Measurements from ENCODE around the gene AOC2. TPM values are rescaled to one million over a fixed set of nuclear protein-coding genes. Genes with fewer than 3 reads are reported as not detected.
"Not testable (repeated sequence)": the region's sequence is repeated elsewhere in the genome, so short reads cannot be mapped to it uniquely, and the experiment has no call there.

AOC2 gene
- total RNA-seq, 1 donor from 2014 or later: 5.0 TPM

DNA sequence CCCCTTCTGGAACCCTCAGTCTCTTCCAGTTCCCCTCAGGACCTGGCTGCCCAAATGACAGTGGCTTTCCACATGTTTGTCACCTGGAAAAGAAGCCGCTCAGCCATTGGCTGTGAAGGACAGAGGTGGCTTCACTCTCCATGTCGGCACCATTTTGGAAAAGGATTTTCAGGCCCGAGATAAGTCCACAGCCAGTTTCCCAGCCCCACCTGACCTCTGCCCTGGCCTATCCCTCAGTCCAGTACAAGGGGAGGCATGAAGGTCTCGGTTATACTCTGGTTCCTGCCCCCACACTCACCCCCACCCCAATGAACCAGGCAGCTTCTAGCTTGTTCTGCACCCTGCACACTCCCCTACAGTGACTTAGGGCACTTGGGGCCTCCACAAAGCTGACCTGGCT lies 21.8 kb downstream of the AOC2 start:
- Mint-ChIP-seq H3K4me1 (ENCODE audit: low read depth, unreplicated experiment) (peaks cover 6% of the 10 kb centered on the region), H3K27ac (ENCODE audit: unreplicated experiment) (no peak overlapping the region), H3K9me3 (ENCODE audit: unreplicated experiment) (peaks cover 9% of the 10 kb centered on the region), H3K4me3 (ENCODE audit: unreplicated experiment) (no peak overlapping the region), H3K27me3 (ENCODE audit: low read depth, unreplicated experiment) (peaks cover 11% of the 10 kb centered on the region), H3K36me3 (ENCODE audit: low read depth, unreplicated experiment) (peaks cover 1% of the 10 kb centered on the region)
- no peaks in the 10 kb centered on the region for H3K27me3 ChIP-seq (ENCODE audit: insufficient read depth, low read length)
- no peak overlapping the region for H2AFZ ChIP-seq (ENCODE audit: low read depth, low read length)
- H3K36me3 ChIP-seq (ENCODE audit: insufficient read depth, low read length): no peaks in the 10 kb centered on the region
- H3K4me1 ChIP-seq (ENCODE audit: insufficient read depth, low read length): peaks cover 4% of the 10 kb centered on the region
- FAIRE-seq: no peak
- H3K4me3 ChIP-seq (ENCODE audit: insufficient read depth, low read depth, low read length): no peak overlapping the region
- no peak overlapping the region for H3K27ac ChIP-seq (ENCODE audit: low read depth, low read length)
- H3K9ac ChIP-seq (ENCODE audit: low read length): no peak overlapping the region
- no peak overlapping the region for H3K4me2 ChIP-seq (ENCODE audit: low read length)
- peaks cover 5% of the 10 kb centered on the region for H3K9me3 ChIP-seq (ENCODE audit: insufficient read depth, low read depth, low read length)
- DNase-seq (ENCODE audit: low read depth): no peak
- no peak for TF ChIP-seq EZH2 (IDR thresholded peaks at IDR 0.05; ENCODE audit: insufficient read depth, low read length)
- TF ChIP-seq, protein P1, sequence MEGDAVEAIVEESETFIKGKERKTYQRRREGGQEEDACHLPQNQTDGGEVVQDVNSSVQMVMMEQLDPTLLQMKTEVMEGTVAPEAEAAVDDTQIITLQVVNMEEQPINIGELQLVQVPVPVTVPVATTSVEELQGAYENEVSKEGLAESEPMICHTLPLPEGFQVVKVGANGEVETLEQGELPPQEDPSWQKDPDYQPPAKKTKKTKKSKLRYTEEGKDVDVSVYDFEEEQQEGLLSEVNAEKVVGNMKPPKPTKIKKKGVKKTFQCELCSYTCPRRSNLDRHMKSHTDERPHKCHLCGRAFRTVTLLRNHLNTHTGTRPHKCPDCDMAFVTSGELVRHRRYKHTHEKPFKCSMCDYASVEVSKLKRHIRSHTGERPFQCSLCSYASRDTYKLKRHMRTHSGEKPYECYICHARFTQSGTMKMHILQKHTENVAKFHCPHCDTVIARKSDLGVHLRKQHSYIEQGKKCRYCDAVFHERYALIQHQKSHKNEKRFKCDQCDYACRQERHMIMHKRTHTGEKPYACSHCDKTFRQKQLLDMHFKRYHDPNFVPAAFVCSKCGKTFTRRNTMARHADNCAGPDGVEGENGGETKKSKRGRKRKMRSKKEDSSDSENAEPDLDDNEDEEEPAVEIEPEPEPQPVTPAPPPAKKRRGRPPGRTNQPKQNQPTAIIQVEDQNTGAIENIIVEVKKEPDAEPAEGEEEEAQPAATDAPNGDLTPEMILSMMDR (IDR thresholded peaks at IDR 0.05; ENCODE audit: insufficient read depth, low read depth, low read length): no peak
- no peaks in the 10 kb centered on the region for H4K20me1 ChIP-seq (ENCODE audit: insufficient read depth, low read length)
- H3K79me2 ChIP-seq (ENCODE audit: insufficient read depth, low read length): no peaks in the 10 kb centered on the region

DNA sequence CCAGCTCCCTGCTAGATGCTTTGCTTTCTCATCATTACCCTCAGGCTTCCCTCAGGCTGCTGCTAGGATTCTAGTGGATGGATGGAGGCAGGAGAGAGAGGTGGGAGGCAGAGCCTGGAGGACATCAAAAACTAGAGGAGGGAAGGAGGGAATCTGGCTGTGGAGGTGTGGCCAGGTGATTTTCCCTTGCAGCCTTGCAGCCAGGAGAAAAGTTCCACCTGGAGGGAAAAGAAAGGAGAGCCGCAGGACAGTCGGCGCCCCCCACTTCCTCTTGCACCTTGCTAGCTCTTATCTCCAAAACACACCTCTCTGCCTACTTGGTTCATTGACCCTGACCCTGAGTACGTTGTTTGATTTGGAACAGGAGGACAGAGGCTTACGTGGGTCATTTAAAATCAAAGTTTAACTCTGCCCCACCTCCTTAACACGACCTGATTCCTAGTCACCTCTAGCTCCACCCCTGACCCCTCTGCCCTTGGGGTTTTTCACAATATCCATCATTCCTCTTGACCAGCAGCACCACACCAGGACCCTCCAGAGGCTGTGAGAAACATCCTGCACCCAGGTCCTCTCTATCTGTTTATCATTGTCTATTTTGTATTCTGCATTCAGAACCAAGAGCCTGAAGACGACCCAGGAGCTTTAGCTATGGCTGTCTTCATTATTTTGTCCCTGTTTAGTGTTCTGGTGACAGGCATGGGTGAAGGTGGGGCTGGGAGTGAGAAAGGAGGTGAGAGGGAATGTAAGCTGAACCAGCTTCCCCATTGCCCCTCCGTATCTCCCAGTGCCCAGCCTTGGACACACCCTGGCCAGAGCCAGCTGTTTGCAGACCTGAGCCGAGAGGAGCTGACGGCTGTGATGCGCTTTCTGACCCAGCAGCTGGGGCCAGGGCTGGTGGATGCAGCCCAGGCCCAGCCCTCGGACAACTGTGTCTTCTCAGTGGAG lies 22.5 kb downstream of the AOC2 start:
- no peak for FAIRE-seq
- no peaks in the 10 kb centered on the region for H3K36me3 ChIP-seq (ENCODE audit: insufficient read depth, low read length)
- H3K27ac Mint-ChIP-seq (ENCODE audit: unreplicated experiment): no peak overlapping the region

DNA sequence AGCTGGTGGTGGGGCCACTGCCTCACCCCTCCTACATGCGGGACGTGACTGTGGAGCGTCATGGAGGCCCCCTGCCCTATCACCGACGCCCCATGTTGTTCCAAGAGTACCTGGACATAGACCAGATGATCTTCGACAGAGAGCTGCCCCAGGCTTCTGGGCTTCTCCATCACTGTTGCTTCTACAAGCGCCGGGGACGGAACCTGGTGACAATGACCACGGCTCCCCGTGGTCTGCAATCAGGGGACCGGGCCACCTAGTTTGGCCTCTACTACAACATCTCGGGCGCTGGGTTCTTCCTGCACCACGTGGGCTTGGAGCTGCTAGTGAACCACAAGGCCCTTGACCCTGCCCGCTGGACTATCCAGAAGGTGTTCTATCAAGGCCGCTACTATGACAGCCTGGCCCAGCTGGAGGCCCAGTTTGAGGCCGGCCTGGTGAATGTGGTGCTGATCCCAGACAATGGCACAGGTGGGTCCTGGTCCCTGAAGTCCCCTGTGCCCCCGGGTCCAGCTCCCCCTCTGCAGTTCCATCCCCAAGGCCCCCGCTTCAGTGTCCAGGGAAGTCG lies 23.4 kb downstream of the AOC2 start:
- H4K20me1 ChIP-seq (ENCODE audit: insufficient read depth, low read length); H2AFZ ChIP-seq (ENCODE audit: low read depth, low read length); H3K4me1 Mint-ChIP-seq (ENCODE audit: low read depth, unreplicated experiment); H3K27ac Mint-ChIP-seq (ENCODE audit: unreplicated experiment); H3K4me3 Mint-ChIP-seq (ENCODE audit: unreplicated experiment); H3K27me3 Mint-ChIP-seq (ENCODE audit: low read depth, unreplicated experiment); DNase-seq (ENCODE audit: low read depth); H3K79me2 ChIP-seq (ENCODE audit: insufficient read depth, low read length); H3K9me3 ChIP-seq (ENCODE audit: insufficient read depth, low read depth, low read length); H3K4me2 ChIP-seq (ENCODE audit: low read length); H3K36me3 ChIP-seq (ENCODE audit: insufficient read depth, low read length); H3K4me3 ChIP-seq (ENCODE audit: insufficient read depth, low read depth, low read length); H3K36me3 Mint-ChIP-seq (ENCODE audit: low read depth, unreplicated experiment); H3K4me1 ChIP-seq (ENCODE audit: insufficient read depth, low read length); FAIRE-seq; H3K27me3 ChIP-seq (ENCODE audit: insufficient read depth, low read length); H3K27ac ChIP-seq (ENCODE audit: low read depth, low read length); H3K9ac ChIP-seq (ENCODE audit: low read length): not testable (repeated sequence)
- H3K9me3 Mint-ChIP-seq (ENCODE audit: unreplicated experiment): peaks cover 13% of the 10 kb centered on the region

More for the DNA sequence above, 22.5 kb downstream of the AOC2 start:
- H3K9me3 ChIP-seq (ENCODE audit: insufficient read depth, low read depth, low read length): peaks cover 5% of the 10 kb centered on the region
- no peaks in the 10 kb centered on the region for H3K79me2 ChIP-seq (ENCODE audit: insufficient read depth, low read length)
- no peak overlapping the region for H3K4me2 ChIP-seq (ENCODE audit: low read length)
- H4K20me1 ChIP-seq (ENCODE audit: insufficient read depth, low read length): no peaks in the 10 kb centered on the region
- Mint-ChIP-seq H3K9me3 (ENCODE audit: unreplicated experiment) (peaks cover 12% of the 10 kb centered on the region), H3K36me3 (ENCODE audit: low read depth, unreplicated experiment) (peaks cover 1% of the 10 kb centered on the region), H3K4me1 (ENCODE audit: low read depth, unreplicated experiment) (peaks cover 6% of the 10 kb centered on the region), H3K4me3 (ENCODE audit: unreplicated experiment) (no peak overlapping the region), H3K27me3 (ENCODE audit: low read depth, unreplicated experiment) (peaks cover 11% of the 10 kb centered on the region)
- no peak overlapping the region for H3K4me3 ChIP-seq (ENCODE audit: insufficient read depth, low read depth, low read length)
- H2AFZ ChIP-seq (ENCODE audit: low read depth, low read length): no peak overlapping the region
- no peaks in the 10 kb centered on the region for H3K27me3 ChIP-seq (ENCODE audit: insufficient read depth, low read length)
- TF ChIP-seq EZH2 (IDR thresholded peaks at IDR 0.05; ENCODE audit: insufficient read depth, low read length): no peak
- H3K4me1 ChIP-seq (ENCODE audit: insufficient read depth, low read length): peaks cover 4% of the 10 kb centered on the region
- H3K27ac ChIP-seq (ENCODE audit: low read depth, low read length): no peak overlapping the region
- DNase-seq (ENCODE audit: low read depth): no peak
- H3K9ac ChIP-seq (ENCODE audit: low read length): no peak overlapping the region
